GM18868 (cell line): Measurements from ENCODE around the gene CDH4.

Experiments used
- ATAC-seq: cut with Tn5 transposase; IDR thresholded peaks from one replicate; pipeline ENCODE4 v1.9.1; 2021; ENCODE audit warnings: mild to moderate bottlenecking, moderate library complexity; ENCODE audit not compliant: unreplicated experiment

CDH4 gene

GRCh38 chr20:61908057-61909026 is 656.3 kb downstream of the CDH4 start:
- ATAC-seq, result no peak

DNA sequence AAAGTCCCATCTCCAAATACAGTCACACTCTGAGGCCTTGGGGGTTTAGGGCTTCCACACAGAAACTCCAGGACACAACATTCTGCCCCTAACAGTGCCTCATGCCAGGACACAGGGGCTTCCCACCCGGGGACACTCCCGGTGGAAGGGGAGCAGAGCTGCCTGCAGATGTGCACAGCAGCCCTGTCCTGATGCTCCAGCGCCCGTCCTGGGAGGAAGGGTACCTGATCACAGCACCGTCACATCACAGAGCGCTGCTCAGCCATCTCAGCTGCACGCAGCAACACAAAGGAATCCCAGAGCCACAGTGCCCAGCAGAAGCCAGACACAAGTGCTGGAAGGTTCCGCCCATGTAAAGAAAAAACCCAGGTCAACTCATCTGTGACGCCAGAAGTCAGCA is 657.0 kb downstream of the CDH4 start:
- no peak for ATAC-seq

DNA sequence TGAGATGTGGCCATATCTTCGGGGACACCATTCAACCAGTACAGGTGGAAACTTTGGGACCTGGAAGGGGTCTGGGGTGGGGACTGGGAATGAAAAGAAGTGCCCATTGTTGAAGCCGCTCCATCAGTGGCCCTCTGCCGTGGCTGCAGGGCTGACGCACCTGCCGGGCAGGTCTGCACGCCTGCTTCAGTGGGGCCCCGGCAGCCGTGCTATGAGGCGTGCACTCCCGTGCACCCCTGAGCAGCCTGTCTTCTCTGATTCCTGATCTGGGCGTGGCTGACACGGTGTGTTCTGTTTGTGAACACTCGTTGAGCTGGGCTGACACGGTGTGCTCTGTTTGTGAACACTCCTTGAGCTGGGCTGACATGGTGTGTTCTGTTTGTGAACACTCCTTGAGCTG is 657.8 kb downstream of the CDH4 start:
- ATAC-seq, result no peak

DNA sequence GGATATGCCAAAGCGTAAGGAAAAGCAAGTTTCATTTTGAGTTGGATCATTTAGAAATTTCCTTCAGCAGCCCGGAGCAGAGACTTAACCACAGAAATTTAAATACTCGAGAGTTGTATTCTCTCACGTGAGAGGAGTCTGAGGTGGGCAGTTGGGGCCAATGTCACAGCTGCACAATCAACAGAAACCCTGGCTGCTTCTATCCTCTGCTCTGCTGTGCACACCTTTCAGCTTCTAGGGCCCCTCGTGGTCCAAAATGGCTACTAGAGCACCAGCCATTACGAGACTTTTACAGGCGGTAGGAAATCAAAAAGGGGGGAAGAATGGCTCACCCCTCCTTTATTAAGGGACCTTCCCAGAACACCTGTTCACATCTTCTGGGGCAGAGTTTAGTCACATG is 659.8 kb downstream of the CDH4 start:
- no peak for ATAC-seq

DNA sequence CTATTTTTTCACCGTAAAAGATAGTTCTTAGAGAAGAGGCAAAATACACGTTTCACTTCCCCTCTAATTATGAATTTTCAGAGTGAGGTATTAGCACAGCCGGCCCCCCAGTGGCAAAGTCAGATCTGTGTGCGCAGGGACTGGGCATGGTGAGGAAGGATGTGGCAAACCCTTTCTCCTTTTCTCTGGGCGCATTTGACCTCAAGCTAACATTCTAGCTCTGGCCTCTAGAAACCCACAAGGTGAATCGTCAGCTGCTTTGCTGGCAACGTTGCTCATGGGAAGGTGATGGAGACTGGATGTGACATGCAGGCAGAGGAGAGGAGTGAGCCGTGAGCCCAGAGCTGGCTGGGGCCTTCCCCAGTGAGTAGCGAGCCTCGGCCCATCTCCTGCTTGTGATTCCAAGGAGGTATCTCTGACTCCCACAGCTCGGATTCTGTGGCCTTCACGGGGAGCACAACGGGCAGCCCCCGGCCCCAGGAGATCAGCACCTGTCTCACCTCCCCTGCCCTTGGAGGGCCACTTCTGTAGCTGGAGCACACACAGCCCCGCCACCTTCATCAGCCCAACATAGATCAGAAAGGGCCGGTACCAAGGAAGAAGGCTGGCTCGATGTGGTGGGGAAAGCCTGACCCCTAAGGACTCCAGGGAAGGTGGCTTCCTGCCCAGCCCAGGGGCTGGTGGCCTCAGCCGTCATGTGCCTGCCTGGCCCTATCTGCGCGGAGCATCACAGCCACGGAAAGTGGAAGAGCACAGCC is 660.8 kb downstream of the CDH4 start:
- peak; percentile 77 for ATAC-seq

- ATAC-seq, result no peak
Measured at GRCh38 chr20:61913423-61914225, 661.6 kb downstream of the CDH4 start.

DNA sequence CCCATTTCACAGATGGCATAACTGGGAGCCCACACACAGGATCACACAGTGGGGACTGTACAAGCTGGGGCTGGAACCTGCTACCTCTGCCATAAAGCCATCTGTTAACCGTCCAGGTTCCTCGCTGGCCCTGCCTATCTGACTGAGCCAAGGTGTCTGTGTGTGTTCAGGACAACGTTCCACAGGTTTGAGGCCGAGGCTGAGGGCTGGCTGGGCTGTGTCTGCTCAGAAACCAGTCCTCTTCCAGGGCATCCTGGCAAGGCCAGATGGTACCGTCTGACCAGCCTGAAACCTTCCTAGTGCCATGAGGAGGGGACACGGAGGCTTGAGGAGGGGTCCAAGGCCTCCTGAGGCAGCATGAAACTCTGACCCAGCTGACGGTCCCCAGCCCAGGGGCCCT is 663.0 kb downstream of the CDH4 start:
- no peak for ATAC-seq

- no peak for ATAC-seq
Measured at GRCh38 chr20:61916318-61916891, 664.3 kb downstream of the CDH4 start.

- ATAC-seq, result no peak
Measured at GRCh38 chr20:61917474-61918145, 665.5 kb downstream of the CDH4 start.

GRCh38 chr20:61918548-61918947 is 666.5 kb downstream of the CDH4 start:
- no peak for ATAC-seq

DNA sequence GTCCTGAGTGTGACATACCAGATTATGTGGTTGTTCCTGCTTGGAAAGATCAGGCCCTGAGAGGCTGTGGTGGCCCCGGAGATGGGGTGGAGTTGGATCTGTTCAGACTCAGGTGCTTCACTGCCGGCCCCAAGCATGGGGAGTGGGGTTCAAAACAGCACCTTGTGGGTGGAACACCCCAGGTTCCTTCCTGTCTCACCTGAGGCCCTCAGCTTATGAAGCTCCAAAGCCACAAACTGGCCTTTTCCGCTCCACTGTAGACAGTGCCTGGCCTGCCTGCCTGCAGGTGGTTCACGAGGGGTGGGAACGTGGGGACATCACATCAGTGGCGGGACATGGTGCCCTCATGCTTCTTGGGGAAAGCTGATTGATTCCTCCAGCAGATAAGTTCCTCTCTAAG is 667.2 kb downstream of the CDH4 start:
- ATAC-seq, result no peak

DNA sequence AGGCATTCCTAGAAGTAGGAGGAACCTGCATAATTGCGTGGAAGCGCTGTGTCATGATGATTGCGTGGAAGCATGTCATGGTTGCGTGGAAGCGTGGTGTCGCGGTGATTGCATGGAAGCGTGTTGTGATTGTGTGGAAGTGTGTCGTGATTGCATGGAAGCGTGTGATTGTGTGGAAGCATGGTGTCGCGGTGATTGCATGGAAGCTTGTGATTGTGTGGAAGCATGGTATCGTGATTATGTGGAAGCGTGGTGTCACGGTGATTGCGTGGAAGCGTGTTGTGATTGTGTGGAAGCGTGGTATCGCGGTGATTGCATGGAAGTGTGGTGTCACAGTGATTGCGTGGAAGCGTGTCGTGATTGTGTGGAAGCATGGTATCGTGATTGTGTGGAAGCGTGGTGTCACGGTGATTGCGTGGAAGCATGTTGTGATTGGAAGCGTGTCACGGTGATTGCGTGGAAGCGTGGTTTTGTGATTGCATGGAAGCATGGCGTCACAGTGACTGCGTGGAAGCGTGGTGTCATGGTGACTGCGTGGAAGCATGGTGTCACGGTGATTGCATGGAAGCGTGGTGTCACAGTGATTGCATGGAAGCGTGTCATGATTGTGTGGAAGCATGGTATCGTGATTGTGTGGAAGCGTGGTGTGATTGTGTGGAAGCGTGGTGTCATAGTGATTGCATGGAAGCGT is 667.8 kb downstream of the CDH4 start:
- ATAC-seq, result no peak

DNA sequence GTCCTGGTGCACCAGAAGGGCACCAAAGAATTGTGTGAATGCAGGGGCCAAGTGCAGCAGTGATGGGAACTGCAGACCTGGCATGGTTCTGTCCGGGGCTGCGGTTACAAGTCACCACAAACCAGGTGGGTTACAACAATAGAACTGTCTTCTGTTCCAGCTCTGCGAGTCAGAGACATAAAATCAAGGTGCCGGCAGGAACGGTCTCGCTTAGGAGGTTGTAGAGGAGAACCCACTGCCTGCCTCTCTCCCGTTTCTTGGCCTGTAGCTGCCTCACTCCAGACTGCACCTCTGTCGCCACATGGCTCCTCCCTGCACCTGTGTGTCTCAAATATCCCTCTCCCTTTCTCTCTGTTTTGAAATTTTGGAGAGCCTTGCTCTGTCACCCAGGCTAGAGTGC is 670.4 kb downstream of the CDH4 start:
- ATAC-seq, result no peak

DNA sequence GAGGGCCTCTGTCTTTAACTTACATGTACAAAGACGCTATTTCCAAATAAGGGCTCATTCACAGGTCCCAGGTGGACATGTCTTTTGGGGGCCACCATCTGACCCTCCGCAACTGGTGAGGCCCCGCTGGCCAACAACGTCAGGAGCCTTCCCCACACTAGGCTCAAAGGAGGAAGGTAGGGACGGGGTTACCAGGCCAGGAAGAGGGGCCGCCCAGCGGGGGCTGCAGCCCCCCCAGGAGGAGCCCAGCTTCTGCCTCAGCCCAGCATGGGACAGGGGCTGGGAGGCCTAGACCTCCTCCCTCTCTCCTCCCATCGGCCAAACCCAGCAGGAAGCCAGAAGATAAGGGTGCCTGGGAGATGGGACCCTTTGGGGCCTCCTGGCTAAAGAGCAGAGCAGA is 670.9 kb downstream of the CDH4 start:
- no peak for ATAC-seq

- no peak for ATAC-seq
Measured at GRCh38 chr20:61923371-61924166, 671.5 kb downstream of the CDH4 start.

- no peak for ATAC-seq
Measured at GRCh38 chr20:61924211-61924857, 672.3 kb downstream of the CDH4 start.

- no peak for ATAC-seq
Measured at GRCh38 chr20:61924858-61925554, 672.9 kb downstream of the CDH4 start.
